ENCODE data around the gene ERICH3.

ERICH3 gene

GRCh38 chr1:74590288-74590687 is 83.3 kb downstream of the ERICH3 start:
- in situ Hi-C loops (cut with HindIII; ENCODE audit: low sequenced_read_pairs) = no loop called here

GRCh38 chr1:74587888-74588287 is 85.7 kb downstream of the ERICH3 start:
- TF ChIP-seq CTCF (IDR thresholded peaks at IDR 0.05; ENCODE audit: low read depth, low read length, missing control alignments) = no peak
- in situ Hi-C loops (cut with HindIII; ENCODE audit: low sequenced_read_pairs) = no loop called here
- DNase-seq (ENCODE audit: low read depth) = no peak
- no peak overlapping the region for H3K4me3 ChIP-seq (ENCODE audit: low read depth, low read length)

More at GRCh38 chr1:74590288-74590687, 83.3 kb downstream of the ERICH3 start:
- no peak for DNase-seq (ENCODE audit: low read depth)
- TF ChIP-seq CTCF (IDR thresholded peaks at IDR 0.05; ENCODE audit: low read depth, low read length, missing control alignments) = no peak
- no peak overlapping the region for H3K4me3 ChIP-seq (ENCODE audit: low read depth, low read length)

GRCh38 chr1:74586253-74586897 is 87.2 kb downstream of the ERICH3 start:
- no peak for DNase-seq (ENCODE audit: low read depth)
- TF ChIP-seq CTCF (IDR thresholded peaks at IDR 0.05; ENCODE audit: low read depth, low read length, missing control alignments) = no peak
- in situ Hi-C loops (cut with HindIII; ENCODE audit: low sequenced_read_pairs) = no loop called here
- no peak overlapping the region for H3K4me3 ChIP-seq (ENCODE audit: low read depth, low read length)

- no peak overlapping the region for H3K4me3 ChIP-seq (ENCODE audit: low read depth, low read length)
- TF ChIP-seq CTCF (IDR thresholded peaks at IDR 0.05; ENCODE audit: low read depth, low read length, missing control alignments) = no peak
- DNase-seq (ENCODE audit: low read depth) = no peak
- in situ Hi-C loops (cut with HindIII; ENCODE audit: low sequenced_read_pairs) = no loop called here
These were observed 89.4 kb downstream of the ERICH3 start for GRCh38 chr1:74584185-74584584.

- no peak for DNase-seq (ENCODE audit: low read depth)
- TF ChIP-seq CTCF (IDR thresholded peaks at IDR 0.05; ENCODE audit: low read depth, low read length, missing control alignments) = no peak
- H3K4me3 ChIP-seq (ENCODE audit: low read depth, low read length) = no peak overlapping the region
- in situ Hi-C loops (cut with HindIII; ENCODE audit: low sequenced_read_pairs) = no loop called here
These were observed 90.2 kb downstream of the ERICH3 start for GRCh38 chr1:74583397-74583796.

- no peak for DNase-seq (ENCODE audit: low read depth)
- no peak for TF ChIP-seq CTCF (IDR thresholded peaks at IDR 0.05; ENCODE audit: low read depth, low read length, missing control alignments)
- H3K4me3 ChIP-seq (ENCODE audit: low read depth, low read length) = no peak overlapping the region
- in situ Hi-C loops (cut with HindIII; ENCODE audit: low sequenced_read_pairs) = no loop called here
These were observed 94.2 kb downstream of the ERICH3 start for GRCh38 chr1:74579425-74579824.

Data from astrocyte of the cerebellum (primary cell).